GM19328 (cell line): ENCODE measurements around the gene AP5Z1.

Experiments used
- ATAC-seq: cut with Tn5 transposase; IDR thresholded peaks from one replicate; pipeline ENCODE4 v1.9.1; 2021; ENCODE audit warnings: mild to moderate bottlenecking, moderate library complexity; ENCODE audit not compliant: unreplicated experiment

AP5Z1 gene

GRCh38 chr7:4837041-4837802 is 61.8 kb downstream of the AP5Z1 start:
- ATAC-seq = no peak

- ATAC-seq = no peak
These were observed 62.6 kb downstream of the AP5Z1 start for GRCh38 chr7:4837803-4838625.

- ATAC-seq = no peak
These were observed 63.4 kb downstream of the AP5Z1 start for GRCh38 chr7:4838626-4839334.

GRCh38 chr7:4840079-4840501 is 64.7 kb downstream of the AP5Z1 start:
- no peak for ATAC-seq
